CD14-positive monocyte (primary cell): Measurements from ENCODE around the gene OR7G3. TPM values are rescaled to one million over a fixed set of nuclear protein-coding genes. Genes with fewer than 3 reads are reported as not detected.

Experiments
- DNase-seq, 3 donors: peaks; one replicate each; pipeline ENCODE4 v3.0.0-alpha.2; 2011 to 2022
- H2AFZ ChIP-seq: 2 replicates; pipeline ENCODE4 v1.6.0; 2012; ENCODE audit warnings: mild to moderate bottlenecking, low read depth, low read length, inconsistent platforms; ENCODE audit not compliant: insufficient read depth, poor library complexity, severe bottlenecking
- H3K27ac ChIP-seq, 2 donors: 1 replicate in 1 of 2; 2 replicates in 1 of 2; pipeline ENCODE4 v1.5.1; 2012 to 2013; ENCODE audit warnings: low read length in 2 of 2, control low read depth in 1 of 2, inconsistent platforms in 1 of 2, low read depth in 1 of 2, mild to moderate bottlenecking in 1 of 2
- H3K27me3 ChIP-seq, 2 donors: one replicate each; pipeline versions ENCODE4 v1.6.0 to v1.6.1; 2011 to 2013; ENCODE audit warnings: low read length in 2 of 2; ENCODE audit not compliant: control insufficient read depth in 2 of 2, insufficient read depth in 2 of 2
- H3K36me3 ChIP-seq, 2 donors: replicated peaks in 1 of 2; 1 replicate in 1 of 2; 2 replicates in 1 of 2; pipeline versions ENCODE4 v1.5.1 to v1.6.1; 2012 to 2013; ENCODE audit warnings: low read length in 2 of 2, control low read depth in 1 of 2, inconsistent platforms in 1 of 2, mild to moderate bottlenecking in 1 of 2; ENCODE audit not compliant: insufficient read depth in 2 of 2, control insufficient read depth in 1 of 2
- H3K4me1 ChIP-seq, 2 donors: 1 replicate in 1 of 2; 2 replicates in 1 of 2; pipeline versions ENCODE4 v1.5.1 to v1.6.1; 2012 to 2013; ENCODE audit warnings: low read length in 2 of 2, control low read depth in 1 of 2, inconsistent platforms in 1 of 2, mild to moderate bottlenecking in 1 of 2, moderate library complexity in 1 of 2; ENCODE audit not compliant: insufficient read depth in 2 of 2, control insufficient read depth in 1 of 2
- H3K4me2 ChIP-seq: replicated peaks from 2 replicates; pipeline ENCODE3; 2012; ENCODE audit warnings: low read length, moderate library complexity, mild to moderate bottlenecking; ENCODE audit not compliant: poor library complexity, severe bottlenecking; ENCODE audit errors: extremely low read depth
- H3K4me3 ChIP-seq, 3 experiments: fragments of 200-600 bp in 1 of 3; sonication (generic) in 1 of 3; replicated peaks in 1 of 3; 1 replicate in 2 of 3; 2 replicates in 1 of 3; pipeline ENCODE4 v1.5.1; 2011 to 2013; ENCODE audit warnings: low read length in 3 of 3, mild to moderate bottlenecking in 3 of 3, control low read depth in 2 of 3, low read depth in 2 of 3, inconsistent platforms in 1 of 3, moderate library complexity in 1 of 3
- H3K79me2 ChIP-seq: 2 replicates; pipeline ENCODE4 v1.6.0; 2012; ENCODE audit warnings: mild to moderate bottlenecking, control low read depth, inconsistent platforms, low read length, moderate library complexity; ENCODE audit not compliant: insufficient read depth
- H3K9ac ChIP-seq: 2 replicates; pipeline ENCODE4 v1.6.0; 2017; ENCODE audit warnings: low read length, mild to moderate bottlenecking; ENCODE audit not compliant: insufficient read depth, poor library complexity, severe bottlenecking
- H3K9me3 ChIP-seq, 2 donors: replicated peaks in 1 of 2; 1 replicate in 1 of 2; 2 replicates in 1 of 2; pipeline versions ENCODE4 v1.5.1 to v1.6.1; 2012 to 2013; ENCODE audit warnings: low read length in 2 of 2, control low read depth in 1 of 2; ENCODE audit not compliant: control insufficient read depth in 1 of 2, insufficient read depth in 1 of 2
- H4K20me1 ChIP-seq: 2 replicates; pipeline ENCODE4 v1.6.0; 2012; ENCODE audit warnings: mild to moderate bottlenecking, low read length, control low read depth, moderate library complexity; ENCODE audit not compliant: insufficient read depth
- H3K27ac Mint-ChIP-seq, 7 donors: one replicate each; pipeline ENCODE4 v1.8.0; 2020; ENCODE audit warnings: mild to moderate bottlenecking in 7 of 7, mixed read lengths in 7 of 7, moderate library complexity in 6 of 7, inconsistent platforms in 2 of 7
- H3K27me3 Mint-ChIP-seq, 3 donors: one replicate each; pipeline ENCODE4 v1.8.0; 2021 to 2022; ENCODE audit warnings: low read depth in 3 of 3, mild to moderate bottlenecking in 3 of 3, mixed read lengths in 3 of 3, moderate library complexity in 3 of 3, inconsistent platforms in 1 of 3
- H3K36me3 Mint-ChIP-seq, 2 donors: one replicate each; pipeline ENCODE4 v1.8.0; 2020; ENCODE audit warnings: mixed read lengths in 2 of 2, inconsistent platforms in 1 of 2, mild to moderate bottlenecking in 1 of 2
- H3K4me1 Mint-ChIP-seq: one replicate; pipeline ENCODE4 v1.8.0; 2020; ENCODE audit warnings: mild to moderate bottlenecking, mixed read lengths
- H3K4me3 Mint-ChIP-seq, 2 donors: one replicate each; pipeline ENCODE4 v1.8.0; 2020; ENCODE audit warnings: mild to moderate bottlenecking in 2 of 2, mixed read lengths in 2 of 2, moderate library complexity in 1 of 2
- H3K9me3 Mint-ChIP-seq, 7 donors: one replicate each; pipeline ENCODE4 v1.8.0; 2020 to 2022; ENCODE audit warnings: mixed read lengths in 7 of 7, mild to moderate bottlenecking in 6 of 7, moderate library complexity in 6 of 7, inconsistent platforms in 2 of 7
- WGBS: methylation state at CpG from one replicate; pipeline ENCODE4 v1.1.5; 2013; ENCODE audit warnings: missing lambda C conversion rate; ENCODE audit not compliant: insufficient coverage; 5-methylcytosine and 5-hydroxymethylcytosine counted together
- intact Hi-C, 2 donors: fragments of 100-400 bp; cut with micrococcal nuclease; formaldehyde crosslinking; loops; one replicate each; pipeline versions ENCODE4 v1.15.0 to v1.15.1; 2023
- polyA plus RNA-seq, 3 donors: library from polyadenylated mRNA; depleted of rRNA in 1 of 3; unstranded in 2 of 3; stranded (reverse) in 1 of 3; fragments of 300-500 nt in 2 of 3; fragments of >200 nt in 1 of 3; fragmentation: Illumina TruSeq in 2 of 3; gene quantifications; 1 replicate in 2 of 3; 2 replicates in 1 of 3; pipeline ENCODE4 v1.2.3, GENCODE V29; 2012 to 2021
- TF ChIP-seq, protein P1 (sequence below): fragments of 200-600 bp; IDR thresholded peaks from one replicate; pipeline ENCODE4 v1.8.0; 2022; ENCODE audit warnings: antibody characterized with exemption, mild to moderate bottlenecking

The OR7G3 gene
- polyA plus RNA-seq, 3 donors, result not detected

DNA sequence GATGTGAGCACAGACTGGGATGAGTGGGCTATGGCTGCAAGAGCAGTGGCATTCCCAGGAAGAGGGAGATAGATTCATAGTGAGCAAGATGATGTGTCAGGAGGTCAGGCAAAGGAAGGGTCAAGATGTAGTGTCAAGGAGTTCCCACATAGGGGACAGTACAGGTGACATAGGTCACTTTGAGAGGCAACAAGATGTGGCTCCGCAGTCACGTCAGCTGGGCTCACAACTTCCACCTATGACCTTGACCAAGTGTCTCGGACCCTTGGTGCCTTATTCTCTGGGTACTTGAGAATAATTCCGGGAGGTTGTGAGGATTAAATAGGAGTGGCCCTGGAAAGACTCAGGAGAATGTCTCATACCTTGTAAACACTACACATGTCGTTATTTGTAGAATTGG is 23.9 kb upstream of the OR7G3 start:
- H3K4me3 Mint-ChIP-seq, result no peak overlapping the region
- no peak overlapping the region for H3K4me2 ChIP-seq
- peaks cover 15% of the 10 kb centered on the region for H3K4me1 Mint-ChIP-seq
- H3K27ac Mint-ChIP-seq, result peak overlapping the region in 1 of 7 donors; percentile 14
- intact Hi-C loops, result no loop called here
- H2AFZ ChIP-seq, result no peak overlapping the region
- H3K36me3 Mint-ChIP-seq, result peaks cover 77 to 91% of the 10 kb centered on the region in 2 donors
- peaks cover 100% of the 10 kb centered on the region for H3K79me2 ChIP-seq
- H3K4me1 ChIP-seq, result no peaks in the 10 kb centered on the region
- TF ChIP-seq, protein P1, sequence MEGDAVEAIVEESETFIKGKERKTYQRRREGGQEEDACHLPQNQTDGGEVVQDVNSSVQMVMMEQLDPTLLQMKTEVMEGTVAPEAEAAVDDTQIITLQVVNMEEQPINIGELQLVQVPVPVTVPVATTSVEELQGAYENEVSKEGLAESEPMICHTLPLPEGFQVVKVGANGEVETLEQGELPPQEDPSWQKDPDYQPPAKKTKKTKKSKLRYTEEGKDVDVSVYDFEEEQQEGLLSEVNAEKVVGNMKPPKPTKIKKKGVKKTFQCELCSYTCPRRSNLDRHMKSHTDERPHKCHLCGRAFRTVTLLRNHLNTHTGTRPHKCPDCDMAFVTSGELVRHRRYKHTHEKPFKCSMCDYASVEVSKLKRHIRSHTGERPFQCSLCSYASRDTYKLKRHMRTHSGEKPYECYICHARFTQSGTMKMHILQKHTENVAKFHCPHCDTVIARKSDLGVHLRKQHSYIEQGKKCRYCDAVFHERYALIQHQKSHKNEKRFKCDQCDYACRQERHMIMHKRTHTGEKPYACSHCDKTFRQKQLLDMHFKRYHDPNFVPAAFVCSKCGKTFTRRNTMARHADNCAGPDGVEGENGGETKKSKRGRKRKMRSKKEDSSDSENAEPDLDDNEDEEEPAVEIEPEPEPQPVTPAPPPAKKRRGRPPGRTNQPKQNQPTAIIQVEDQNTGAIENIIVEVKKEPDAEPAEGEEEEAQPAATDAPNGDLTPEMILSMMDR, result no peak
- H3K9me3 ChIP-seq, result peaks cover 82 to 87% of the 10 kb centered on the region in 2 donors
- H3K9ac ChIP-seq, result no peak overlapping the region
- H3K27ac ChIP-seq, result no peak overlapping the region
- peaks cover 0 to 1% (median 0%) of the 10 kb centered on the region in 3 donors for H3K27me3 Mint-ChIP-seq
- peaks cover 59 to 72% (median 71%) of the 10 kb centered on the region in 7 donors for H3K9me3 Mint-ChIP-seq
- H3K4me3 ChIP-seq, result no peak overlapping the region
- H4K20me1 ChIP-seq, result peaks cover 56% of the 10 kb centered on the region
- peaks cover 18 to 94% of the 10 kb centered on the region in 2 donors for H3K36me3 ChIP-seq
- no CpG with 5 or more reads among the region's 5 CpGs for whole genome bisulfite sequencing
- DNase-seq, result no peak
- no peaks in the 10 kb centered on the region for H3K27me3 ChIP-seq

DNA sequence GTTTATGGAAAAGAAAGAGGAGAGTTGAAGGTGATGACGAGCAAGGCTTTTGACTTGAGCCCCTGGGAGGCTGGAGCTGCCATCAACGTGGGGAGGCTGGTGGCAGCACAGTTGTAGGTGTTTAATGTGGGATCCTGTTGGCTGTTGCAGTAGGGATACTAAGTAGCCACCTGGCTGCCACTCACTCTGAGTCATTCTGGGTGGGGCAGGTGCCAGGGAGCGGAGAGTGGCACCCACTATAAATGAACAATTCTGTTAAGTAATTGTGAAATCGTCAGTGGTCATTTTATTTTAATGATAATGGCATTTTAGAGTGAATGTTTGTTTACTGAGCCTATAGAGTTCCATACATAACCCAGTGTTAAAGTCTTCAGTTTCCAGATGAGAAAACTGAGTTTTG is 23.2 kb upstream of the OR7G3 start:
- Mint-ChIP-seq H3K36me3 (peaks cover 77 to 91% of the 10 kb centered on the region in 2 donors), H3K27ac (no peak overlapping the region), H3K4me1 (peaks cover 15% of the 10 kb centered on the region), H3K4me3 (no peak overlapping the region), H3K27me3 (peaks cover 0 to 1% (median 0%) of the 10 kb centered on the region in 3 donors), H3K9me3 (peaks cover 62 to 74% (median 71%) of the 10 kb centered on the region in 7 donors)
- no peaks in the 10 kb centered on the region for H3K4me1 ChIP-seq
- TF ChIP-seq, protein P1, result no peak
- peaks cover 100% of the 10 kb centered on the region for H3K79me2 ChIP-seq
- no peak overlapping the region for H3K4me2 ChIP-seq
- no peak for DNase-seq
- H4K20me1 ChIP-seq, result peaks cover 50% of the 10 kb centered on the region
- H3K9ac ChIP-seq, result no peak overlapping the region
- WGBS, result 100% methylated on average over 2 of the region's 4 CpGs
- H3K4me3 ChIP-seq, result no peak overlapping the region
- no peak overlapping the region for H3K27ac ChIP-seq
- no peaks in the 10 kb centered on the region for H3K27me3 ChIP-seq
- no peak overlapping the region for H2AFZ ChIP-seq
- H3K9me3 ChIP-seq, result peaks cover 81 to 88% of the 10 kb centered on the region in 2 donors
- intact Hi-C loops, result loop anchor here (5.0 to 10.0 kb wide), 5 partner anchors 155 to 645 kb away; partner anchors contain the start of genes ZNF699 (in 2 of the 2), ZNF121 (in 1 of the 2) and ZNF266 (in 1 of the 2)
- H3K36me3 ChIP-seq, result peaks cover 22 to 94% of the 10 kb centered on the region in 2 donors
